HL-60 (cell line): ENCODE results near the gene RUFY4.
A peak's percentile ranks its signal among the peaks of the same experiment; 100 is the strongest.

Experiments used
- DNase-seq, 2 experiments: peaks; one replicate each; pipeline ENCODE4 v3.0.0-alpha.2; 2010 to 2020; ENCODE audit warnings: low read depth in 1 of 2, low spot score in 1 of 2
- H3K27ac ChIP-seq: fragments of 250-450 bp; sonication (Bioruptor Pico); replicated peaks from 2 replicates; pipeline ENCODE4 v1.5.1; 2020; ENCODE audit warnings: mild to moderate bottlenecking, moderate library complexity
- H3K27me3 ChIP-seq: fragments of 250-450 bp; sonication (Bioruptor Pico); 2 replicates; pipeline ENCODE4 v1.5.1; 2021; ENCODE audit warnings: mild to moderate bottlenecking, moderate library complexity; ENCODE audit not compliant: insufficient read depth, poor library complexity, severe bottlenecking
- H3K4me3 ChIP-seq: replicated peaks from 2 replicates; pipeline ENCODE4 v1.5.1; 2011; ENCODE audit warnings: mild to moderate bottlenecking, control low read depth, low read length; ENCODE audit not compliant: insufficient read depth
- CTCF ChIP-seq: IDR thresholded peaks from one replicate; pipeline ENCODE4 v1.5.1; 2011; ENCODE audit warnings: low read length, control low read depth, inconsistent platforms; ENCODE audit not compliant: insufficient read depth
- GABPA ChIP-seq: IDR thresholded peaks from 2 replicates; pipeline ENCODE4 v1.6.1; 2012; ENCODE audit warnings: low read depth
- POLR2AphosphoS5 ChIP-seq: IDR thresholded peaks from 2 replicates; pipeline ENCODE4 v1.6.1; 2012; ENCODE audit warnings: low read depth
- REST ChIP-seq: IDR thresholded peaks from 2 replicates; pipeline ENCODE4 v1.6.1; 2012; ENCODE audit warnings: low read depth; ENCODE audit not compliant: insufficient replicate concordance
- SPI1 ChIP-seq: IDR thresholded peaks from 2 replicates; pipeline ENCODE4 v1.6.1; 2012; ENCODE audit warnings: low read depth, mild to moderate bottlenecking, borderline replicate concordance

The RUFY4 gene

GRCh38 chr2:218125095-218125494 lies 56.0 kb downstream of the RUFY4 start:
- TF ChIP-seq REST (no peak), SPI1 (no peak), POLR2AphosphoS5 (no peak), GABPA (no peak), CTCF (no peak)
- Histone ChIP-seq H3K27me3 (no peaks in the 10 kb centered on the region), H3K27ac (peak overlapping the region; percentile 93), H3K4me3 (peak overlapping the region; percentile 22)
- peak in 1 of 2 experiments; percentile 71 for DNase-seq

GRCh38 chr2:218125626-218126080 lies 56.6 kb downstream of the RUFY4 start, which contains the start of gene CXCR2:
Gene CXCR2, plus strand, starts transcription at chr2:218126028. Its CDS starts 8,774 bp downstream, at chr2:218134802.
- DNase-seq = peak; percentile 62 to 93
- TF ChIP-seq SPI1 (peak; percentile 93), GABPA (peak; percentile 7; the same call in 1 of the 2 replicates), CTCF (no peak), POLR2AphosphoS5 (peak; percentile 66; the same call in 1 of the 2 replicates), REST (peak; percentile 54)
- Histone ChIP-seq H3K4me3 (peak within 1 kb of the TSS; percentile 45), H3K27me3 (no peaks in the 10 kb centered on the region), H3K27ac (peak within 1 kb of the TSS; percentile 93)

GRCh38 chr2:218127929-218128455 lies 58.9 kb downstream of the RUFY4 start:
- DNase-seq = no peak
- TF ChIP-seq SPI1 (no peak), POLR2AphosphoS5 (no peak), GABPA (no peak), REST (no peak), CTCF (no peak)
- Histone ChIP-seq H3K27ac (peak overlapping the region; percentile 93), H3K4me3 (no peak overlapping the region), H3K27me3 (no peaks in the 10 kb centered on the region)
